Dermis blood vessel endothelial cell (primary cell): ENCODE data around the gene KRT74. TPM values are rescaled to one million over a fixed set of nuclear protein-coding genes. Genes with fewer than 3 reads are reported as not detected.

Experiments used
- DNase-seq: peaks from one replicate; pipeline ENCODE4 v3.0.0; 2010
- total RNA-seq: library from RNA; depleted of rRNA; stranded (reverse); fragments of >200 nt; gene quantifications from 2 replicates; pipeline ENCODE4 v1.2.3, GENCODE V29; 2014

The KRT74 gene
- not detected in 2 replicates for total RNA-seq

GRCh38 chr12:52573743-52574142 is at the start of gene KRT74:
TSS of gene KRT74 (minus strand) at chr12:52573843. CDS start at chr12:52573777, 66 bp downstream.
- DNase-seq = no peak

- DNase-seq = no peak
Measured at GRCh38 chr12:52622349-52622748, 48.7 kb upstream of the KRT74 start.

GRCh38 chr12:52618866-52619265 is 45.2 kb upstream of the KRT74 start:
- DNase-seq = no peak

- no peak for DNase-seq
Measured at GRCh38 chr12:52618216-52618615, 44.6 kb upstream of the KRT74 start, which contains the start of gene KRT73. TSS of gene KRT73 (minus strand) at chr12:52618559. CDS start at chr12:52618524, 35 bp downstream.

- no peak for DNase-seq
Measured at GRCh38 chr12:52617403-52617785, 43.8 kb upstream of the KRT74 start.

GRCh38 chr12:52616680-52617402 is 43.2 kb upstream of the KRT74 start:
- no peak for DNase-seq

- no peak for DNase-seq
Measured at GRCh38 chr12:52615912-52616311, 42.3 kb upstream of the KRT74 start.

- no peak for DNase-seq
Measured at GRCh38 chr12:52615208-52615868, 41.7 kb upstream of the KRT74 start.

GRCh38 chr12:52614381-52615207 is 41.0 kb upstream of the KRT74 start:
- no peak for DNase-seq

- no peak for DNase-seq
Measured at GRCh38 chr12:52613384-52614030, 39.9 kb upstream of the KRT74 start.

GRCh38 chr12:52612431-52613383 is 39.1 kb upstream of the KRT74 start:
- no peak for DNase-seq

- DNase-seq = no peak
Measured at GRCh38 chr12:52611080-52611468, 37.4 kb upstream of the KRT74 start.

- no peak for DNase-seq
Measured at GRCh38 chr12:52608826-52609630, 35.4 kb upstream of the KRT74 start.

- DNase-seq = no peak
Measured at GRCh38 chr12:52608161-52608560, 34.5 kb upstream of the KRT74 start.

- no peak for DNase-seq
Measured at GRCh38 chr12:52607314-52607713, 33.7 kb upstream of the KRT74 start.

- no peak for DNase-seq
Measured at GRCh38 chr12:52606581-52607218, 33.1 kb upstream of the KRT74 start.

GRCh38 chr12:52606096-52606495 is 32.5 kb upstream of the KRT74 start:
- no peak for DNase-seq

- DNase-seq = no peak
Measured at GRCh38 chr12:52605542-52605941, 31.9 kb upstream of the KRT74 start.

- DNase-seq = no peak
Measured at GRCh38 chr12:52604859-52605258, 31.2 kb upstream of the KRT74 start.

- no peak for DNase-seq
Measured at GRCh38 chr12:52603314-52603713, 29.7 kb upstream of the KRT74 start.
